GM21576 (cell line): ENCODE data around the gene CD4.
"Not testable (repeated sequence)": the region's sequence is repeated elsewhere in the genome, so short reads cannot be mapped to it uniquely, and the experiment has no call there.

Experiments
- ATAC-seq: cut with Tn5 transposase; IDR thresholded peaks from one replicate; pipeline ENCODE4 v1.9.1; 2021; ENCODE audit warnings: mild to moderate bottlenecking, moderate library complexity; ENCODE audit not compliant: unreplicated experiment

Gene CD4

GRCh38 chr12:6865307-6865706 is 76.0 kb downstream of the CD4 start:
- not testable (repeated sequence) for ATAC-seq

GRCh38 chr12:6866163-6866919 is 77.0 kb downstream of the CD4 start:
- no peak for ATAC-seq

- peak; percentile 6 for ATAC-seq
Measured at GRCh38 chr12:6866920-6867412, 77.6 kb downstream of the CD4 start.

GRCh38 chr12:6867413-6868210 is 78.3 kb downstream of the CD4 start, which contains the start of gene TPI1:
TSS of gene TPI1 (plus strand) at chr12:6867531. CDS start at chr12:6867567, 36 bp downstream.
- ATAC-seq: peak; percentile 47

- no peak for ATAC-seq
Measured at GRCh38 chr12:6868211-6869048, 79.1 kb downstream of the CD4 start.

- no peak for ATAC-seq
Measured at GRCh38 chr12:6869049-6870021, 80.0 kb downstream of the CD4 start.

GRCh38 chr12:6870304-6870703 is 81.0 kb downstream of the CD4 start:
- ATAC-seq: not testable (repeated sequence)
